GM18508 (cell line): ENCODE results near the gene TMEM204.

Source experiments
- ATAC-seq: cut with Tn5 transposase; IDR thresholded peaks from one replicate; pipeline ENCODE4 v1.9.1; 2021; ENCODE audit warnings: moderate number of reproducible peaks; ENCODE audit not compliant: insufficient read depth, unreplicated experiment

Gene TMEM204

DNA sequence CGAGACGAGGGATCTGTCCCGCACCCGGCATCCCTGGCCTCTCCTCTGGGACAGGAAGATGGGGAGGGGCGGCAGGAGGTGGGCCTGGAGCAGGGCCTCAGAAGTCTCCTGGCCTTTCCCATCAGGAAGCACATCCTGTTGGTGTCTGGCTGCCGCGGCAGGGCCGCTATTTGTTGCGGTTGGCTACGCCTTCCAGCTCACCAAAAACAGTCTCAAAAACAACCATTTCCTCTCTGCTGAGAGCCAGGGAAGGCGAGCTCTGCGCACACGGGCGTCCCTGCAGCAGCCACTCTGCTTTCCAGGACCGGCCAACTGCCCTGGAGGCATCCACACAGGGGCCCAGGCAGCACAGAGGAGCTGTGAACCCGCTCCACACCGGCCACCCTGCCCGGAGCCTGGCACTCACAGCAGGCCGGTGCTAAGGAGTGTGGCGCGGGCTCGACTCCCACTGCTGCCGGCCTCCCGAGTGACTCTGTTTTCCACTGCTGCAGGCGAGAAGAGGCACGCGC, at the start of gene TMEM204:
TMEM204 (plus strand) TSS at position 224 of the 509 bp plus-strand sequence. CDS start 610 bp downstream, outside the sequence.
- ATAC-seq = no peak

DNA sequence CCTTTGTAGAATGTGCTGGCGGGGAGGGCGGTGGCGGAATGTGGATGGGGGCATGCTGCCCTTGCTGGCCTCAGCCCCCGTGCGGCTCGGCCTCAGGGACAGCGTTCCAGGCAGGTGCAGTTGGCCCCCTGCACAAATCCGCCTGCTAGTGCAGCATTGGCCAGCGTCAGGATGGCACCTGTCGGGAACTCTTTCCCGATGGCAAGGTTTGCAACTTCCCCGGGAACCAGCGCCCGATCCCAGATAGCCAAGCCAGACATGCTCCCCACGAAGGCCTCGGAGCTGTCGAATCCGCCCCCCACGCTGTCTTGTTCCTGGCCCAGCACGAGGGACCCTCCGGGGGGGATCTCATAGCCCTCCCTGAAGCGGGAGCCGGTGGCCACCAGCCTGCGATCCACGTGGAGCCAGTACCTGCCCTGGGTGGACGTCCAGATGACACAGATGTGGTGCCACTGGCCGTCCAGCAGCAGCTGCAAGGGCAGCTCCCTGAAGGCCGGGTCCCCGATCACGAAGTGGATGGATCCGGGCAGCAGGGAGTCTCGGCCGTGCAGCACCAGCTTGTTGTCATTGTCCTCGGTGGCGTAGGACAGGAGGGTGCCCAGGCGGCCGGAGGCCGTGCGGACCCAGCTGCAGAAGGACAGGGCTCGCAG, 47.5 kb upstream of the TMEM204 start:
- ATAC-seq = no peak

DNA sequence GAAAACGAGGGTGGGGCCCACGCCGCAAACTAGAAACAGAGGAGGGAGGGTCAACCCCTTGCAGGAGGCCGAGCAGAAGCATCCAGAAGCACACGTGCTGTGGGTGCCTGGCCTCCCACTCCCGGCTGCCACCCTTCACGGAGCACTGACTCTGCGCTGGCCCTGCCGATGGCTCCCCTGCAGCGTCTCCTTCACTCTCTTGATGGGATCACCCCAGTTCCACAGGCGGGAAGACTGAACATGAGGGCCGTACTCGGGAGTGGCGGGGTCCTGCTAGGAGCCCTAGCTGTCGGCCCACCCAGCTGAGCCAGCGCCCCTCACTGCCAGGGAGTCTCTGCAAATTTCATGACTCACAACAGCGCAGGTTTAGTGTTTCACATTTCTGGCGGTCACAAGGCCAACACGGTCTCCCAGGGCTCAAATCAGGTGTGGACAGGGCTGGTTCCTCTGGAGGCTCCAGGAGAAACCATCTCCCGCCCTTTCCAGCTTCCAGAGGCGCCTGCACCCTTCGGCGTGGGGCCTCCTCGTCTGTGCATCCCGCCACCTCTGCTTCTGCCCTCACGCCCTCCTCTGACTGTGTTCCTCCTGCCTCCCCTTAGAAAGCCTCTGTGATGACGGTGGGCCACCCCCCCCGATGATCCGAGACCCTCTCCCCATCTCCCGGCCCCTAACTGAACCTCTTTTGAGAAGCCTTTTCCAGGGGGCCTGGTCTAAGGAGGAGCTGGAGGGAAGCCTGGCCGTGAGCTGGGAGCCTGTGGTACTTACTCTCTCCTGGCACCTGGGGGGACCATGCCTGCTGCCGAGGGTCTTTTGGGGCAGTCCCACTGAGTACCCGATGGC, 46.7 kb upstream of the TMEM204 start:
- no peak for ATAC-seq

DNA sequence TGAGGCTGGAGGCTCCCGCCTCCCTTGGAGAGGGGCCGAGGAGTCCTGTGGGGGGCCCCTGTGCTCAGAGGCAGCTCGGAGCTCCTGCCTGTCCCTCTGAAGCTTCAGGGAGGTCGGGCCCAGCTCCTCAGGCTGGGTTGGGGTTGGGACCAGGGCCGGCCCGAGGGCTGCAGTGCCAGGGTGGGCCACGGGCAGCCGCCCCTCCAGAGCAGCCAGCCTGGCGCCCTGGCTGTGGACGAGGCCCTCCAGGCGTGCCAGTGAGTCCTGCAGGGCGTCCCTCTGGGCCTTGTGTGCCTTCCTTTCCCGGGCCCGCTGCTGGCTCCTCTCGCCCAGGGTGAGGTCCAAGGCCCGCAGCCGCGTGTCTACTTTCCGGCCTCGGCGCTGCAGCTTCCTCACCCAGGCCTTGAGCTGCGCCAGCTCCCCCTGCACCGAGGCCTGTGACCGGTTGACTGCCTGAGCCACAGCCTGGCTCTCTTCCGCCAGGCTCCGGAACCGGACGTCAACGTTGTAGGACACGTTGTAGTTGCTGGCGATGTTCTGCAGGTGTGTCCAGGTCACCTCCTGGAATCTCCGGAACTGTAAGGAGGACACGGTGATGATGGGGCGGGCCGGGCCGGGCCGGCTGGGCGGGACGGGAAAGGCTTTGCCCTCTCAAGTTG, 45.9 kb upstream of the TMEM204 start:
- ATAC-seq = no peak

DNA sequence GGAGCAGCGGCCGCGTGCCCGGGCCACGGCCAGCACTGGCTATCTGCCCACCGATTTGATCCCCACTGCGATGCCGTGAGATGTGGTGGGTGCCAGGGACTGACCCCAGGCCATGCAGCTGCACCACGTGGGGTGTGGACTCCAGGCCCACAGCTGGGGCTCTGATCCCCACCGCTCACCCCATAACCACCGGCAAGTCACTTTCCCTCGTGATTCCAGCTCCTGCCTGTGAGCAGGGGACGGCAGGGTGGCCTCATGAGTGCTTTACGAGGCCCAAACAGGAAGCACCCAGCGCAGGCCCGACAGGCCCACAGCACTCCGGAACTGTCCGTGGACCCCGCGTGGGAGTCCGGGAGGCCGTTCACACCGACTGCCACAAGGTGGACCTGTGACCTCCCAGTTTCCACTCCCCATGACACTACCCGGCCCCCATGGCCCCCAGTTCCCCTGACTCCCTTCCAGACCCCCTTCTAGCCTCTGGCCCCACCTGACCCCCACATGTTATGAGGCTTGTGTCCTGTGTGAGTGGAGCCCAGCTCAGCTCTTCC, 45.3 kb upstream of the TMEM204 start:
- no peak for ATAC-seq

DNA sequence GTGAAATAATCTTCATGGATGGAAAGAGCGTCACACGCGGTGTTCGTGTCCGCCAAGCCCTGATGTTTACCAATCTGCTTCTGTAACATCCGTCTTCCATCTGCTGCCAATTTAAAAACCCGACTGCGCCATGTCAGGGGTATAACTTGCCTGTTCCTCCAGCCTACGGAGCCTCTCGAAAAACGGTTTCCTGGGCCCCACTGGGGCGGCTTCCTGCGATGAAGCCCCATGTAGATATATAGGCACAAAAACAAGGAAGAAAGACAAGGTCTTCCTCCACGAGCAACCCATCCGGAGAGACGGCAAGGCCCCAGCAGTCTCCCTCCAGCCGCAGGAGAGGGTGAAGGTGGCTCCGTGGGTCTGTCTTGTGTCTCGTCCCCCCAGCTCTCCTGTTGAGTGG, 44.8 kb upstream of the TMEM204 start, which contains the start of gene PTX4:
PTX4 (minus strand) TSS at position 326 of the 400 bp plus-strand sequence; CDS start at position 291, 35 bp downstream.
- no peak for ATAC-seq

DNA sequence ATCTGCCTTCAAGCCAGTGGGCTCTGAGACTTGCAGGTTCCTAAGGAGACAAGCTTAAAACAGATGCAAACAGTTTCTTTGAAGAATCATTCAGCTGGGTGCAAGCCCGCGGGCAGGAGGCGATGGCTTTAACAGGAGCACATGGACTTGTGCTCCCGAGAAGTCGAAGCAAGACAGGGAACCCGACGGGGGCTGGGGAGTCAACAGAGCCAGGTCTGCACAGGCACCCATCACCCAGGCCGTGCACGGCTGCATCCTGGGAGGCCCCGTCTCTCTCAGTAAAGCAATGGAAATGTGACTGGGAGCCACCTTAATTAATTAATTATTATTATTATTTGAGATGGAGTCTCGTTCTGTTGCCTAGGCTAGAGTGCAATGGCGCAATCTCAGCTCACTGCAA, 44.4 kb upstream of the TMEM204 start:
- ATAC-seq = no peak

DNA sequence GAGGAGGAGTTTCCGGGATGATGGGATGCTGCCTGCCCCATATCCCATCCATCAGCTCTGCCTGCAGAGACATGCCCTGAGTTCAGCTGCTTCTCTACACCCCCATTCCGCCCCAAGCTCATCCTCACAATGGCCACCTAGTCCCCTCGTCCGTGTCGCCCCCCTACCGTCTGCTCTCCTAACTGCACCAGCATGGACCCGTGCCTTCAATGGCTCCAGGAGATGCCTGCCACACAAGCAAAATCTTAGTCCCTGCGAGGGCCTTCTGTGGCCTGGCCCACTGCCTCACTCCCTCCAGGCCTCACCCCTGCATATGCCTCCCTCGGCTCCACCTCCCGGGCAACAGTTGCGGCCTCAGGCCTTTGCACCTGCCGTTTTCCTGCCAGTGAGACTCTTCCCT, 42.1 kb upstream of the TMEM204 start:
- ATAC-seq = no peak

DNA sequence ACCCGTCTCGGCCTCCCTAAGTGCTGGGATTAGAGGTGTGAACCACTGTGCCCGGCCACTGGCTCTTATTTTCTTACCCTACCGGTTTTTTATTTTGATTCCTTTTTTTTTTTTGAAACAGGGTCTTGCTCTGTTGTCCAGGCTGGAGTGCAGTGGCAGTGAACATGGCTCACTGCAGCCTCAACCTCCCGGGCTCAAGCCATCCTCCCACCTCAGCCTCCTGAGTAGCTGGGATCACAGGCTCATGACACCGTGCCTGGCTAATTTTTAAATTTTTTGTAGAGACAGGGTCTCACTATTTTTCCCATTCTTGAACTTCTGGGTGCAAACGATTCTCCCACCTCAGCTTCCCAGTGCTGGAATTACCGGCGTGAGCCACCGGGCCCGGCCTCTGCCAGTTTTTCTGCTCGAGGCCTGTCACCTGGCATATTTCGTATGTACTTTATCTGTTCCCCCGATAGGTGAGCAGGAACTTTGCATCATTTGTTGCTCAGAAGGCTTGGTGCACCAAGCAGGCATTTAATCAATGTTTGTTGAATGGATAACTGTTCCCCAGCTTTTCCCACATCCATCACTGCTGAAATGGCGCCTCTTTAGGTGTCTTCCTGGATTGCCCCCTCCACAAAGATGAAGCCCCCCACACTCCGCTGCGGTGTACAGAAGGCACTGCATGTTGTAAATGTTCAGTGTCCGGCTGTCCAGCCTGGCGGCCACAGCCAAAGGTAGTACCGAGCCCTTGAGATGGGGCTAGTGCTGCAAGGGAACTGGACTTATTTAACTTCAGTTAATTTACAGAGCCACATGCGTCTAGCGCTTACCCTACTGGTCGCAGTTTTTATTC, 41.2 kb upstream of the TMEM204 start:
- no peak for ATAC-seq

DNA sequence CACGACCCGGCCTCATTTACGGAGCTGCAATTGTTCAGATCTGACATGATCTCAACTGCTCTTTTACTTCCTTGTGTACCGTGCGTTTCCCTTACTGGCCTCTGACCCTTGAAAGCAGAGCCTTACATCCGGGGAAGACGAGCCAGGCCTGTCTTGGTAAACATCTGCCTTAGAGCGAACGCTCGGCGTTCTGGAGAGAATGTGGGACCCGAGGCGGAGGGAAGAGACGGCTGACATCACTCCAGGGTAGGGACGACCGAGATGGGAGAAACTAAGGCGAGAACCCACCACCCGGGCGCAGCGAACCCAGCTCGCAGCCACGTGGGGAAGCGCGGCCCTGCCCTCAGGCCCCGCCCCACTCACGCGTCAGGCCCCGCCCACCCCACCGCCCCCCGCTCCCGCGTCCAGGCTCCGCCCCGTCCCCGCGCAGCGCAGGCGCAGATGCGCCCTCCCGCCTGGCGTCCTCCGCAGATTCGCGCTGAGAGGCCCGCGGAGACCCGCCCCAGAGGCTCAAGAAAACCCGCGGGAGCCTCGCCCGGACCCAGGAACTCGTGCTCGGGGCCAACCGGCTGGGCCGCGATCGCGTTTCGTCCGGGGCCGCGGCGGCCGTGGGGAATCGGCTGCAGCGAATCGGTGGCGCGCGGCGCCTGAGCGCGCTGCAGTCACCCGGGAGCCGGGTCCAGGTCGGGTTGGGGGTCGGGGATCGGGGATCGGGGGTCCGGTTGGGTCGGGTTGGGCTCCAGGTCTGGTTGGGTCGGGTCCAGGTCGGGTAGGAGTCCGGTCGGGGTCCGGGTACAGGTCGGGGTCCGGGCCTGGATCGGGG, 40.3 kb upstream of the TMEM204 start, which contains the start of gene TELO2:
TELO2 (plus strand) TSS at position 438 of the 823 bp plus-strand sequence. CDS start 922 bp downstream, outside the sequence.
- ATAC-seq = no peak

DNA sequence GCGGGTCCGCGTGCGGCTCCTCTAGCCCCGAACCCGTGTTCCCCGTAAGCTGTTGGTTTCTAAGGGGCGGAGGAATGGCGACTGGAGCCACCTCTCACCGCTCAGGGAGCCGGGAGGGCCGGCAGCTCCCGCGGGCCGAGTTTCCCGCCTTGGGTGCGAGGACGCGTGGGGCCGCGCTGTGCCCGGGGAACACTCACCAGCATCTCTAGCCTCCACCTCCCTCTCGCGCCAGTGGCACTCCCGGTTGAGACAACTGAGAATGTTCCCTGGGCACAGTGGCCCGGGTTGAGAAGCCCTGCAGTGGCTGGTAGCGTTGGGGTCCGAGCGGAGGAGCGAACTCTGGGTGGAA, 39.7 kb upstream of the TMEM204 start:
- ATAC-seq = no peak

DNA sequence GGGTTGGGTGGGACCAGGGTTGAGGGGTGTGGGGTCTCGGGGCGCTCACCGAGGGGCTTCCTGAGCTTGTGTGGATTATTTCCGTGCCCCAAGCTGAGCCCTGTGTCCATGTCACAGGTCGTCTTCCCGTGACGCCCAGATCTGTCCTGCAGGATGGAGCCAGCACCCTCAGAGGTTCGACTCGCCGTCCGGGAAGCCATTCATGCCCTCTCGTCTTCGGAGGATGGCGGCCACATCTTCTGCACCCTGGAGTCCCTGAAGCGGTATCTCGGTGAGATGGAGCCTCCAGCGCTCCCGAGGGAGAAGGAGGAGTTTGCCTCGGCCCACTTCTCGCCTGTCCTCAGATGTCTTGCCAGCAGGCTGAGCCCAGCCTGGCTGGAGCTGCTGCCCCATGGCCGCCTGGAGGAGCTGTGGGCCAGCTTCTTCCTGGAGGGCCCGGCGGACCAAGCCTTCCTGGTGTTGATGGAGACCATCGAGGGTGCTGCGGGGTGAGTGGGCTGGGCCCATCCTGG, 39.3 kb upstream of the TMEM204 start:
- no peak for ATAC-seq

DNA sequence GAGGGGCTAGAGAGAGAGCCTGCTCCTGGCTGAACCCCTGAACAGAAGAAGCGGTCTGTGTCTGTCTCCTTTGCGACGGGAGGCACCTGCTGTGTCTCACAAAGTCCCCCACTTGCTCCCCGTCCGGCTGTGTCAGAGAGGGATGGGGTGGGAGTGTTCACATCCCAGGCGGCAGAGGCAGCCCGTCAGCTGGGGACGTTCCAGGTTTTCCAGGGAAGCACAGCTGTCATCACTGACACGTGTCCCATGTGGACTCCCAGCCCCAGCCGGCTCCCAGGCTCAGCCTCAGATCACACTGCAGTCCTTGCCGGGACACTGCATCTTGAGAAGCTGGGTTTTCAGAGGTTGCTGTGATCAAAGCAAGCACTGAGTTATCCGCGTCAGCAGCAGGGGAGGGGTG, 38.8 kb upstream of the TMEM204 start:
- ATAC-seq = no peak

DNA sequence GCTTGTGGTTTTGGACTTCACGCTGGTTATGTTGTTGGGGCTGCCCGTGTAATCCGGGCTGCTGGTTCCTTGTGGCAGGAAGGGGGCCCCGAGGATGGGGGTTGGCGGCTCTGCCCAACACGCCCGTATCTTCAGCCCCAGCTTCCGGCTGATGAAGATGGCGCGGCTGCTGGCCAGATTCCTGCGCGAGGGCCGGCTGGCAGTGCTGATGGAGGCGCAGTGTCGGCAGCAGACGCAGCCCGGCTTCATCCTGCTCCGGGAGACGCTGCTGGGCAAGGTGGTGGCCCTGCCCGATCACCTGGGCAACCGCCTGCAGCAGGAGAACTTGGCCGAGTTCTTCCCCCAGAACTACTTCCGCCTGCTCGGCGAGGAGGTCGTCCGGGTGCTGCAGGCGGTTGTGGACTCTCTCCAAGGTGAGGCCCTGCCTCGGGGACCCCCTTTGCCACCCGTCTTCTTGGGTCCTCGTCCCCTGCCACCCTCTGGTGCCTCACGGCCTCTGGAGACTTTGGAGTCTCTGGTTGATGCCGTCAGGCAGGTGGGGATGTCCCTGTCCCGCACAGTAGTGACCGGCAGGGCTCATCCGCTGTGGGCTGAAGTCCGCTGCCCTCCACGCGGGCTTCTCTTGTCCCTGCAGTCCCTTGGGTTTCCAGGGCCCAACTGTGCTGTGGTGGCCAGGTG, 38.1 kb upstream of the TMEM204 start:
- no peak for ATAC-seq

DNA sequence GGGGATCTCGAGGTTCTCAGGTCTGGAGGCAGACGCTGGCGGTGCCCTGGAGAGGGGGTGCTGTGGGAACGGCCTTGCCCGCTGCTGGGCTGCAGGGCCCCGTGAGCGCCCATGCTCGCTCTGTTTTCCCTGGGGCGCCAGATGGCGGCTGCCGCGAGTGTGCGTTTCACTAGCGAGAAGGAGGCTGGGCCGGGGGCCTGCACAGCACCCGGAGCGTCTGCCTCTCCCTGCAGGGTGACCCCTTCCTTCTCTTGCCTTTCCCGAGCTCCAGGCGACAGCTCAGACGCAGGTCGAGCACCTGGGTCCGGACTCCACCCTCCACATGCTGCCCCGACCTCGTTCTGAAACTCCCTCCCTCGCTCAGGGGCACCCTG, 37.6 kb upstream of the TMEM204 start:
- ATAC-seq = no peak

DNA sequence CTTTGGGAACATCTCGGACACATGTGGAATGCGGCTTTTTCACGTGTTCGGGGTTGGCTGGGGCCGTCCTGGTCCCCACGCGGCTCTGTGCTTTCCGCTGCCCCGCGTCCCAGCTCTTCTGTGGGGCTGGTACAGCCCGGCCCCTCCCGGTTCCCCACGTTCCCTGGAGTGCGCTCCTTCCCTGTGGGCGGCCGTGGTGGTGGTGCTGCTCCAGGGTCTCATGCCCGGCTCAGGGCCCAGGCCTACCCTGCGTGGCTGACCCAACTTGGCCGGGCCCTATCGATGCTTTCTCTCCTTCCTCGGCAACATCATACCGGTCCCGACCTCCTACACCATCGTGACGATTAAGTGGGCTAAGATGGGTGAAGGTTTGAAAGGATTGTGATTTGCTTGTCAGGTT, 37.0 kb upstream of the TMEM204 start:
- no peak for ATAC-seq

DNA sequence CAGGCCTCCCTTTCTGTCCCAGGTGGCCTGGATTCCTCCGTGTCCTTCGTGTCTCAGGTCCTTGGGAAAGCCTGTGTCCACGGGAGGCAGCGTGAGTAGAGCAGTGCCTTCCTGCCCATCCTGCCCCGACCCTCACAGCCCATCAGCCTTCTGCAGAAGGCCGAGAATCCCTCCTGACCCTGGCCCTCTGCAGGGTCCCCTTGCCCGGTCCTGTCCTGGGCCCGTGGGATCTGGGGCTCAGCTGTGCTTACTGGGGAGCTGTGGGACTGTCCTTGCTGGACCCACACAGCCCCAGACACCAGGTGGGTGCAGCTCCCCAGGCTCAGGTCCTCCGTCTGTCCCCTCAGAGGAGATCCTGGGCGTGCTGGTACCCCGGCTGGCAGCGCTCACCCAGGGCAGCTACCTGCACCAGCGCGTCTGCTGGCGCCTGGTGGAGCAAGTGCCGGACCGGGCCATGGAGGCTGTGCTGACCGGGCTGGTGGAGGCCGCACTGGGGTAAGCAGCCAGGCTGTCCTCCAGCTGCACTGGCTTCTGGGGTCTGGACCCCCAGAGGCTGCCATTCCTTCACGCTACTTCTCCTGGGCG, 36.4 kb upstream of the TMEM204 start:
- no peak for ATAC-seq
